Peyer's patch (tissue), 4 donors: Measurements from ENCODE around the gene AHCYL2.

Experiments used
- CTCF ChIP-seq, 6 experiments: fragments of 450-650 bp in 4 of 6; fragments of 200-600 bp in 2 of 6; sonication (generic) in 1 of 6; IDR thresholded peaks; one replicate each; pipeline ENCODE4 v1.5.1; 2017 to 2019; ENCODE audit warnings: antibody characterized with exemption in 6 of 6, mild to moderate bottlenecking in 3 of 6, moderate library complexity in 1 of 6
- POLR2A ChIP-seq, 2 donors: fragments of 450-650 bp; IDR thresholded peaks; one replicate each; pipeline ENCODE4 v1.5.1; 2017; ENCODE audit warnings: antibody characterized with exemption in 2 of 2, mild to moderate bottlenecking in 2 of 2, moderate library complexity in 2 of 2

DNA sequence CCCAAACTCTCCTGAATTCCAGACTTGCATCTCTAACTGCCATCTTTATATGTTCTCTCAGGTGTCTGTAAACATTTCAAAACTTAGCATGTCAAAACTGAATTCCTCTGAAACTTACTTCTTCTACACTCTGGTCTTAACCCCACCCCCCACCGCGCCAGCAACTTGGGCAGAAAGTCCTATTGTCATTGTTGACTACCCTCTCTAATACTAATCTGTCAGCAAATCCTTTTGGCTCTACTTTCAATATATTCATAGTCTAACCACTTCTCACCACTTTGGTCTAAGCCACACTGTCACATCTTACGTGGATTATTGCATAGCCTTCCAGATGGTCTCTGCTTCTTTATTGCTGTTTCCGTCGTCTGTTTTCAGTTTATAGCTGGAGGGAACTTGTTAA lies 86.6 kb downstream of the AHCYL2 start:
- TF ChIP-seq CTCF (IDR thresholded peaks at IDR 0.05) (no peak), POLR2A (IDR thresholded peaks at IDR 0.05) (no peak)
